HepG2 (cell line): ENCODE data around the gene CFH.

Experiments
- MAFF ChIP-seq: IDR thresholded peaks from 2 replicates; pipeline ENCODE4 v1.6.1; 2011; ENCODE audit warnings: low read depth, low read length, improper control_type of control experiment
- TF ChIP-seq, protein P1 (sequence below), 2 experiments: IDR thresholded peaks; 2 replicates each; pipeline ENCODE4 v1.6.1; 2011 to 2012; ENCODE audit warnings: low read length in 2 of 2, borderline replicate concordance in 1 of 2, low read depth in 1 of 2, mild to moderate bottlenecking in 1 of 2, moderate library complexity in 1 of 2
- TF ChIP-seq, protein P2 (sequence below): sonication (generic); formaldehyde crosslinking; IDR thresholded peaks from 2 replicates; pipeline ENCODE4 v1.5.0; 2020; ENCODE audit warnings: mild to moderate bottlenecking, missing genetic modification reagents, moderate library complexity

DNA sequence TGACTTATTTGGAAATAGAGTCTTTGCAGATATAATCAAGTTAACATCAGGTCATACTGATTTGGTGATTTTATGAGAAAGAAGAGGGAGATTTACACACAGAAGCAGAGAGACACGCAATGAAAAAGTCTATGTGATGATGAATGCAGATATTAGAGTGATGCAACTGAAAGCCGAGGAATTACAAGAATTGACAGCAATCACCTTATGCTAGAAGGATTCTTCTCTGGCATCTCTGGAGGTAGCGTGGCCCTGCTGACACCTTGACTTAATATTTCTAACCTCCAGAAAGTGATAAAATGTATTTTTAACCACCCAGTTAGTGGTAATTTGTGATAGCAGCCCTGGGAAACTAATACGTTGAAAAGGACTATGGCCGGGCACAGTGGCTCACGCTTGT lies 14.2 kb upstream of the CFH start:
- TF ChIP-seq, protein P1, sequence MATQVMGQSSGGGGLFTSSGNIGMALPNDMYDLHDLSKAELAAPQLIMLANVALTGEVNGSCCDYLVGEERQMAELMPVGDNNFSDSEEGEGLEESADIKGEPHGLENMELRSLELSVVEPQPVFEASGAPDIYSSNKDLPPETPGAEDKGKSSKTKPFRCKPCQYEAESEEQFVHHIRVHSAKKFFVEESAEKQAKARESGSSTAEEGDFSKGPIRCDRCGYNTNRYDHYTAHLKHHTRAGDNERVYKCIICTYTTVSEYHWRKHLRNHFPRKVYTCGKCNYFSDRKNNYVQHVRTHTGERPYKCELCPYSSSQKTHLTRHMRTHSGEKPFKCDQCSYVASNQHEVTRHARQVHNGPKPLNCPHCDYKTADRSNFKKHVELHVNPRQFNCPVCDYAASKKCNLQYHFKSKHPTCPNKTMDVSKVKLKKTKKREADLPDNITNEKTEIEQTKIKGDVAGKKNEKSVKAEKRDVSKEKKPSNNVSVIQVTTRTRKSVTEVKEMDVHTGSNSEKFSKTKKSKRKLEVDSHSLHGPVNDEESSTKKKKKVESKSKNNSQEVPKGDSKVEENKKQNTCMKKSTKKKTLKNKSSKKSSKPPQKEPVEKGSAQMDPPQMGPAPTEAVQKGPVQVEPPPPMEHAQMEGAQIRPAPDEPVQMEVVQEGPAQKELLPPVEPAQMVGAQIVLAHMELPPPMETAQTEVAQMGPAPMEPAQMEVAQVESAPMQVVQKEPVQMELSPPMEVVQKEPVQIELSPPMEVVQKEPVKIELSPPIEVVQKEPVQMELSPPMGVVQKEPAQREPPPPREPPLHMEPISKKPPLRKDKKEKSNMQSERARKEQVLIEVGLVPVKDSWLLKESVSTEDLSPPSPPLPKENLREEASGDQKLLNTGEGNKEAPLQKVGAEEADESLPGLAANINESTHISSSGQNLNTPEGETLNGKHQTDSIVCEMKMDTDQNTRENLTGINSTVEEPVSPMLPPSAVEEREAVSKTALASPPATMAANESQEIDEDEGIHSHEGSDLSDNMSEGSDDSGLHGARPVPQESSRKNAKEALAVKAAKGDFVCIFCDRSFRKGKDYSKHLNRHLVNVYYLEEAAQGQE (IDR thresholded peaks at IDR 0.05; ENCODE audit: borderline replicate concordance in 1 of 2, low read depth in 1 of 2, low read length in 2 of 2): no peak
- TF ChIP-seq, protein P2, sequence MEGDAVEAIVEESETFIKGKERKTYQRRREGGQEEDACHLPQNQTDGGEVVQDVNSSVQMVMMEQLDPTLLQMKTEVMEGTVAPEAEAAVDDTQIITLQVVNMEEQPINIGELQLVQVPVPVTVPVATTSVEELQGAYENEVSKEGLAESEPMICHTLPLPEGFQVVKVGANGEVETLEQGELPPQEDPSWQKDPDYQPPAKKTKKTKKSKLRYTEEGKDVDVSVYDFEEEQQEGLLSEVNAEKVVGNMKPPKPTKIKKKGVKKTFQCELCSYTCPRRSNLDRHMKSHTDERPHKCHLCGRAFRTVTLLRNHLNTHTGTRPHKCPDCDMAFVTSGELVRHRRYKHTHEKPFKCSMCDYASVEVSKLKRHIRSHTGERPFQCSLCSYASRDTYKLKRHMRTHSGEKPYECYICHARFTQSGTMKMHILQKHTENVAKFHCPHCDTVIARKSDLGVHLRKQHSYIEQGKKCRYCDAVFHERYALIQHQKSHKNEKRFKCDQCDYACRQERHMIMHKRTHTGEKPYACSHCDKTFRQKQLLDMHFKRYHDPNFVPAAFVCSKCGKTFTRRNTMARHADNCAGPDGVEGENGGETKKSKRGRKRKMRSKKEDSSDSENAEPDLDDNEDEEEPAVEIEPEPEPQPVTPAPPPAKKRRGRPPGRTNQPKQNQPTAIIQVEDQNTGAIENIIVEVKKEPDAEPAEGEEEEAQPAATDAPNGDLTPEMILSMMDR (CRISPR knock-in tag): no peak
- TF ChIP-seq MAFF: no peak
